Caki2 (cell line): ENCODE measurements around the gene PCDHGA2. TPM values are rescaled to one million over a fixed set of nuclear protein-coding genes. Genes with fewer than 3 reads are reported as not detected.

Source experiments
- total RNA-seq: library from RNA; depleted of rRNA; stranded (reverse); fragments of >200 nt; shearing (Covaris generic); gene quantifications from 2 replicates; pipeline ENCODE4 v1.2.3, GENCODE V29; 2014; ENCODE audit warnings: low replicate concordance; rRNA removed

The PCDHGA2 gene
- total RNA-seq, 1 experiment from 2014 or later = not detected

Other genes starting within 250 kb of the PCDHGA2 start
- gene PCDHB2, start 244.1 kb upstream of the PCDHGA2 start, total RNA-seq = not detected in 2 replicates
- not detected in 2 replicates for gene PCDHB3, start 238.3 kb upstream of the PCDHGA2 start, total RNA-seq
- not detected in 2 replicates for gene PCDHB4, start 216.9 kb upstream of the PCDHGA2 start, total RNA-seq
- gene PCDHB5, start 203.6 kb upstream of the PCDHGA2 start, total RNA-seq = 13.9 and 17.1 TPM in 2 replicates
- gene PCDHB6, start 188.7 kb upstream of the PCDHGA2 start, total RNA-seq = not detected in 2 replicates
- gene PCDHB7, start 166.1 kb upstream of the PCDHGA2 start, total RNA-seq = 0.90 and 1.2 TPM in 2 replicates
- gene PCDHB8, start 161.0 kb upstream of the PCDHGA2 start, total RNA-seq = not detected in 2 replicates
- 3.1 and 4.1 TPM in 2 replicates for gene PCDHB16, start 156.4 kb upstream of the PCDHGA2 start, total RNA-seq
- 1.1 and 1.6 TPM in 2 replicates for gene PCDHB9, start 151.6 kb upstream of the PCDHGA2 start, total RNA-seq
- gene PCDHB10, start 146.4 kb upstream of the PCDHGA2 start, total RNA-seq = 0.41 and 1.2 TPM in 2 replicates
- gene PCDHB11, start 139.1 kb upstream of the PCDHGA2 start, total RNA-seq = 0.61 TPM in 1 of 2 replicates, not detected in the other
- 0.35 TPM in 1 of 2 replicates, not detected in the other for gene PCDHB12, start 130.0 kb upstream of the PCDHGA2 start, total RNA-seq
- gene PCDHB13, start 124.8 kb upstream of the PCDHGA2 start, total RNA-seq = 0.44 and 0.93 TPM in 2 replicates
- gene PCDHB14, start 115.4 kb upstream of the PCDHGA2 start, total RNA-seq = 0.29 and 7.7 TPM in 2 replicates
- not detected in 2 replicates for gene PCDHB15, start 93.4 kb upstream of the PCDHGA2 start, total RNA-seq
- gene SLC25A2, start 34.7 kb upstream of the PCDHGA2 start, total RNA-seq = not detected in 2 replicates
- 103 and 109 TPM in 2 replicates for gene TAF7, start 18.0 kb upstream of the PCDHGA2 start, total RNA-seq
- gene PCDHGA1, start 8.2 kb upstream of the PCDHGA2 start, total RNA-seq = 0.07 TPM in 1 of 2 replicates, not detected in the other
- not detected in 2 replicates for gene PCDHGA3, start 5.1 kb downstream of the PCDHGA2 start, total RNA-seq
- 0.06 TPM in 1 of 2 replicates, not detected in the other for gene PCDHGB1, start 11.3 kb downstream of the PCDHGA2 start, total RNA-seq
- gene PCDHGA4, start 16.3 kb downstream of the PCDHGA2 start, total RNA-seq = not detected in 2 replicates
- gene PCDHGB2, start 21.2 kb downstream of the PCDHGA2 start, total RNA-seq = 0.34 TPM in 1 of 2 replicates, not detected in the other
- 0.24 TPM in 1 of 2 replicates, not detected in the other for gene PCDHGA5, start 25.4 kb downstream of the PCDHGA2 start, total RNA-seq
- gene PCDHGB3, start 31.5 kb downstream of the PCDHGA2 start, total RNA-seq = not detected in 2 replicates
- 1.6 TPM in 1 of 2 replicates, not detected in the other for gene PCDHGA6, start 35.1 kb downstream of the PCDHGA2 start, total RNA-seq
- gene PCDHGA7, start 44.0 kb downstream of the PCDHGA2 start, total RNA-seq = not detected in 2 replicates
- gene PCDHGB4, start 48.9 kb downstream of the PCDHGA2 start, total RNA-seq = not detected in 2 replicates
- not detected in 2 replicates for gene PCDHGA8, start 53.9 kb downstream of the PCDHGA2 start, total RNA-seq
- gene PCDHGB5, start 59.2 kb downstream of the PCDHGA2 start, total RNA-seq = not detected in 2 replicates
- not detected in 2 replicates for gene PCDHGA9, start 64.0 kb downstream of the PCDHGA2 start, total RNA-seq
- gene PCDHGB6, start 69.3 kb downstream of the PCDHGA2 start, total RNA-seq = 0.75 and 1.3 TPM in 2 replicates
- gene PCDHGA10, start 74.2 kb downstream of the PCDHGA2 start, total RNA-seq = 0.14 TPM in 1 of 2 replicates, not detected in the other
- gene PCDHGB7, start 78.9 kb downstream of the PCDHGA2 start, total RNA-seq = 0.03 and 0.64 TPM in 2 replicates
- not detected in 2 replicates for gene PCDHGA11, start 82.3 kb downstream of the PCDHGA2 start, total RNA-seq
- gene PCDHGA12, start 91.7 kb downstream of the PCDHGA2 start, total RNA-seq = not detected in 2 replicates
- 15.4 and 27.2 TPM in 2 replicates for gene PCDHGC3, start 137.2 kb downstream of the PCDHGA2 start, total RNA-seq
- not detected in 2 replicates for gene PCDHGC4, start 146.3 kb downstream of the PCDHGA2 start, total RNA-seq
- not detected in 2 replicates for gene PCDHGC5, start 150.3 kb downstream of the PCDHGA2 start, total RNA-seq